A549 (cell line): ENCODE measurements around the gene DFFB.

ENCODE experiments used
- BHLHE40 ChIP-seq: IDR thresholded peaks from 2 replicates; pipeline ENCODE4 v1.6.1; 2012; ENCODE audit warnings: low read depth, low read length, inconsistent platforms
- CHD4 ChIP-seq: fragments of 200-600 bp; sonication (generic); IDR thresholded peaks from 2 replicates; pipeline ENCODE4 v1.6.1; 2016; ENCODE audit warnings: antibody characterized with exemption, mild to moderate bottlenecking, borderline replicate concordance
- CTCF ChIP-seq: fragments of >200 bp; sonication (Bioruptor Twin); formaldehyde crosslinking; IDR thresholded peaks from 3 replicates; pipeline ENCODE4 v1.5.1; 2016
- EP300 ChIP-seq, 2 experiments: fragments of >200 bp; sonication (Bioruptor Twin); formaldehyde crosslinking; IDR thresholded peaks; 2 replicates in 1 of 2; 3 replicates in 1 of 2; pipeline ENCODE4 v1.6.1; 2016 to 2017
- GATA3 ChIP-seq: IDR thresholded peaks from 2 replicates; pipeline ENCODE4 v1.6.1; 2012; ENCODE audit warnings: borderline replicate concordance
- HOXA7 ChIP-seq: fragments of 250-450 bp; sonication (Bioruptor Pico); IDR thresholded peaks from 2 replicates; pipeline ENCODE4 v1.5.0; 2020; ENCODE audit warnings: mild to moderate bottlenecking, moderate library complexity
- JUN ChIP-seq, 2 experiments: fragments of >200 bp; sonication (Bioruptor Twin); formaldehyde crosslinking; IDR thresholded peaks; 2 replicates in 1 of 2; 3 replicates in 1 of 2; pipeline ENCODE4 v1.6.1; 2016 to 2017
- KDM1A ChIP-seq: fragments of 200-600 bp; sonication (generic); IDR thresholded peaks from 2 replicates; pipeline ENCODE4 v1.6.1; 2016; ENCODE audit warnings: low read depth, mild to moderate bottlenecking
- PBX3 ChIP-seq: IDR thresholded peaks from 2 replicates; pipeline ENCODE4 v1.6.1; 2012
- POLR2A ChIP-seq: IDR thresholded peaks from 2 replicates; pipeline ENCODE4 v1.6.1; 2012; ENCODE audit warnings: mild to moderate bottlenecking, low read length
- REST ChIP-seq: fragments of 200-600 bp; sonication (generic); IDR thresholded peaks from 2 replicates; pipeline ENCODE4 v1.6.1; 2016; ENCODE audit warnings: antibody characterized with exemption, mild to moderate bottlenecking, moderate library complexity
- RFX5 ChIP-seq: fragments of 450-650 bp; IDR thresholded peaks from 2 replicates; pipeline ENCODE4 v1.7.1; 2014; ENCODE audit warnings: antibody characterized with exemption, mild to moderate bottlenecking, moderate library complexity
- USF2 ChIP-seq: fragments of 450-650 bp; IDR thresholded peaks from 2 replicates; pipeline ENCODE4 v1.6.1; 2014; ENCODE audit warnings: antibody characterized with exemption
- ZC3H11A ChIP-seq: fragments of 450-650 bp; IDR thresholded peaks from 2 replicates; pipeline ENCODE4 v1.6.1; 2014; ENCODE audit warnings: antibody characterized with exemption, mild to moderate bottlenecking

- TF ChIP-seq PBX3 (no peak), EP300 (IDR thresholded peaks at IDR 0.05) (no peak), HOXA7 (CRISPR knock-in tag) (no peak), USF2 (no peak), CTCF (no peak), POLR2A (no peak), RFX5 (no peak), JUN (IDR thresholded peaks at IDR 0.05) (no peak), REST (no peak), ZC3H11A (no peak), GATA3 (no peak), KDM1A (no peak), CHD4 (no peak), BHLHE40 (no peak)
These were observed 37.5 kb downstream of the DFFB start for GRCh38 chr1:3894626-3895278.
